Muscle of leg (tissue), 11 donors: ENCODE measurements around the gene TEX38. TPM values are rescaled to one million over a fixed set of nuclear protein-coding genes. Genes with fewer than 3 reads are reported as not detected.
A peak's percentile ranks its signal among the peaks of the same experiment; 100 is the strongest.

Experiments used
- DNase-seq: peaks from one replicate; pipeline ENCODE4 v3.0.0; 2013
- H3K27ac ChIP-seq: one replicate; pipeline ENCODE4 v1.5.1; 2013; ENCODE audit warnings: mild to moderate bottlenecking, low read length, control low read depth
- H3K27me3 ChIP-seq: one replicate; pipeline ENCODE4 v1.6.1; 2013; ENCODE audit warnings: low read length; ENCODE audit not compliant: control insufficient read depth, insufficient read depth
- H3K36me3 ChIP-seq: one replicate; pipeline ENCODE4 v1.6.1; 2013; ENCODE audit warnings: low read length; ENCODE audit not compliant: control insufficient read depth, insufficient read depth
- H3K4me1 ChIP-seq: one replicate; pipeline ENCODE4 v1.6.1; 2013; ENCODE audit warnings: low read length; ENCODE audit not compliant: control insufficient read depth, insufficient read depth
- H3K4me3 ChIP-seq: one replicate; pipeline ENCODE4 v1.5.1; 2013; ENCODE audit warnings: low read length, control low read depth
- H3K9me3 ChIP-seq: replicated peaks from 2 replicates; pipeline ENCODE4 v1.6.1; 2013; ENCODE audit warnings: low read depth, low read length; ENCODE audit not compliant: control insufficient read depth
- WGBS: methylation state at CpG from one replicate; pipeline ENCODE4 v1.1.5; 2013; ENCODE audit warnings: missing lambda C conversion rate; ENCODE audit not compliant: insufficient coverage; 5-methylcytosine and 5-hydroxymethylcytosine counted together
- polyA plus RNA-seq, 8 donors: library from polyadenylated mRNA; unstranded; fragments of 120-200 nt; gene quantifications; one replicate each; pipeline versions ENCODE4 v1.2.1 to v1.2.3, GENCODE V29; 2013; ENCODE audit warnings: inconsistent platforms in 1 of 8, low replicate concordance in 1 of 8; ENCODE audit not compliant: insufficient read length in 8 of 8, insufficient read depth in 1 of 8
- total RNA-seq: library from RNA; stranded (reverse); fragments of 120-200 nt; gene quantifications from one replicate; pipeline ENCODE4 v1.2.4, GENCODE V29; 2013

The TEX38 gene
- total and polyA plus RNA-seq, 9 donors: 0.16 to 0.41 (median 0.18) TPM; not detected in 6

DNA sequence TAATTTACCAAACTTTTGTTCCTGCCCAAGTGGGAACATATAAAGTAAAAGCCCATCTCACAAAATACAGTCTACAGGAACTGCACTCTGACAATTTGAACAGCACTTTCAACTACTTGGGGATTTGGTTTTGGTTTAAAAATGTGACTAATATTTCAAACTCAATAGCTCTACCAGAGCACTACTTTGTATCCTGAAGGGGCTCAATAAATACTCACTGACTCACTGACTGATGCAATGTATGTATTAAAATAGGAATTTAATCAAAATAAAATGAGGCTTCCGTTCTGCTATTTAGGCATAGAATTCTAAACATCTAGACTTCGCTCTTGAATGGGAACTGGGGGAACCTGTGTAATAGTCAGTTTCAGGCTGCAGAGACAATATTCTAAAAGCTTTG, 25.4 kb downstream of the TEX38 start:
- no peak for DNase-seq
- Histone ChIP-seq H3K27me3 (no peaks in the 10 kb centered on the region), H3K9me3 (no peaks in the 10 kb centered on the region), H3K27ac (no peak overlapping the region), H3K36me3 (peaks cover 20% of the 10 kb centered on the region), H3K4me3 (no peak overlapping the region), H3K4me1 (no peaks in the 10 kb centered on the region)
- no CpG with 5 or more reads among the region's 2 CpGs for WGBS

DNA sequence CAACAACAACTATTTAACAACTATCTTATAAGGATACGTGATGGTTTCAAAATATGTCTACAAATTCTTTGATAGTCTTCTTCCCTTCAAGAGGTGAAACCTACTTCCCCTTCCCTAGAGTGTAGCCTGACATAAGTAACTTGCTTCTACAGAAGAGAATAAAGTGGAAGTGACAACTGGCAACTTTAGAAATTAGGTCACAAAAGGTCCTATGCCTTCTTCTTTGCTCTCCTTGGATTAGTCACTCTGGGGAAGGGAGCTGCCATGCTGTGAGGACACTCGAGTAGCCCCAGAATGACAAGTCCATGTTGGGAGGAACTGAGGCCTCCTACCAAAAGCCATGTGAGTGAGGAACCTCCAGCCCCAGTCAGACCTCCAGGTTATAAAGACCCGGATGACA, 28.0 kb downstream of the TEX38 start:
- Histone ChIP-seq H3K27me3 (no peaks in the 10 kb centered on the region), H3K27ac (no peak overlapping the region), H3K4me1 (no peaks in the 10 kb centered on the region), H3K9me3 (no peaks in the 10 kb centered on the region), H3K4me3 (no peak overlapping the region), H3K36me3 (peaks cover 28% of the 10 kb centered on the region)
- WGBS: 0% methylated on average over 1 of the region's 3 CpGs
- DNase-seq: no peak

DNA sequence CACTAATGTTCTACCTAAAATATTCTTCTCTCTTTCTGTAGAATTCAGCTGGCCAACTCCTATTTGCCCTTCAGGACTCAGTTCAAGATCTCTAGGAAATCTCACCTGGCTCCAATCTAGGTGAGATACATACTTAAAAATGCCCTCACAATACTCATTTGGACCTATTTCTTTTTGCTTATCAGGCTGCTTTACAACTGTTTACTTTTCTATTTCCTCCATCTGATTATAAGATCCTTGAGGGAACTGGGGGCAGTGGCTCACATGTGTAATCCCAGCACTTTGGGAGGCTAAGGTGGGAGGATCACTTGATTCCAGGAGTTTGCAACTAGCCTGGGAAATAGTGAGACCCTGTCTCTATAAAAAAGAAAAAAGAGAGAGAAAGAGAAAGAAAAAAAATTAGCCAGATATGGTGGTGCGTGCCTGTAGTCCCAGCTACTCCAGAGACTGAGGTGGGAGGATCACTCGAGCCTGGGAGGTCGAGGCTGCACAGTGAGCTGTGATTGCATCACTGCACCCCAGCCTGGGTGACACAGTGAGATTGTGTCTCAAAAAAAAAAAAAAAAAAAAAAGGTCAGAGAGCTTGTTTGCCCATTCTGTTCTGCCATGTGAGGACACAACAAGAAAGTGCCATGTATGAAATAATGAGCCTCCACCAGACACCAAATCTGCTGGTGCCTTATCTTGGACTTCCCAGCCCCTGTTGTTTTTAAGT, 32.4 kb downstream of the TEX38 start:
- no peak overlapping the region for H3K4me3 ChIP-seq
- DNase-seq: no peak
- no peaks in the 10 kb centered on the region for H3K4me1 ChIP-seq
- H3K9me3 ChIP-seq: no peaks in the 10 kb centered on the region
- H3K27ac ChIP-seq: no peak overlapping the region
- no peaks in the 10 kb centered on the region for H3K27me3 ChIP-seq
- 94% methylated on average over 3 of the region's 3 CpGs for WGBS
- peaks cover 33% of the 10 kb centered on the region for H3K36me3 ChIP-seq

DNA sequence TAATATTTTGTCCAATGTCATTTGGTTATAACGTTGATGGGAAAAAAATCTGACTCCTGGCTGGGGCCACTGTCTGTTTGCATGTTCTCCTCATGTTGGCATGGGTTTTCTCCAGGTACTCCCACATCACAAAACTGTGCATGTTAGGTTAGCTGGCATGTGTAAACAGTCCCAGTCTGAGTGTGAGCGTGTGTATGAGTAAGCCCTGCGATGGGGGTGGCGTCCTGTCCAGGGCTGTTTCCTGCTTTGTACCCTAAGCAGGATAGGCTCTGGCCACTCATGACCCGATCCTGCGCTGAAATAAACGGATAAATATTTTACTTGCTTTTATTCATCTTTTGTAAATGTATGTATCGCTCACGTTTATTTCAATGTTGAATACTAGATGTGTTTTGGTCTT, 33.8 kb downstream of the TEX38 start:
- Histone ChIP-seq H3K27ac (no peak overlapping the region), H3K27me3 (no peaks in the 10 kb centered on the region), H3K36me3 (peaks cover 30% of the 10 kb centered on the region), H3K4me1 (no peaks in the 10 kb centered on the region), H3K9me3 (no peaks in the 10 kb centered on the region), H3K4me3 (no peak overlapping the region)
- DNase-seq: no peak
- 75% methylated on average over 3 of the region's 9 CpGs for WGBS

DNA sequence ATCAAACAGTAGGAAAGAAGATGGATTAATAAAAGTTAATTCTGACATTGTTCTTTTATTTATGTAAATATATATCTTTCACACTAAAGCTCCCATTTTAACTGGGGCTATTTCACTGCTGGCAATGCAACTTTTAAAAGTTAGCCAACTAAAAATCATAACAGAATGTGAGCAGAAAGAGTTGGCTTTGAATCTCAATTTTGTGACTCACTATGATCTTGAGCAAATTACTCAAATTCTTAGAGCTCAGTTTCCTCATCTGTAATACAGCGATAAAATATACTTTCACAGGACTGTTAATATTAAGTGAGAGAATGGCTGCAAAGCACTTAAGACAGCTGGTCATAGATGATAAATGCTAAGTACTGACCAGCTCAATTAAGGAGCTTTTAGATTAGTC, 36.5 kb downstream of the TEX38 start:
- H3K36me3 ChIP-seq: peaks cover 32% of the 10 kb centered on the region
- no peak overlapping the region for H3K4me3 ChIP-seq
- H3K4me1 ChIP-seq: no peaks in the 10 kb centered on the region
- H3K9me3 ChIP-seq: no peaks in the 10 kb centered on the region
- no CpG with 5 or more reads among the region's 1 CpG for WGBS
- no peak for DNase-seq
- H3K27ac ChIP-seq: no peak overlapping the region
- no peaks in the 10 kb centered on the region for H3K27me3 ChIP-seq

DNA sequence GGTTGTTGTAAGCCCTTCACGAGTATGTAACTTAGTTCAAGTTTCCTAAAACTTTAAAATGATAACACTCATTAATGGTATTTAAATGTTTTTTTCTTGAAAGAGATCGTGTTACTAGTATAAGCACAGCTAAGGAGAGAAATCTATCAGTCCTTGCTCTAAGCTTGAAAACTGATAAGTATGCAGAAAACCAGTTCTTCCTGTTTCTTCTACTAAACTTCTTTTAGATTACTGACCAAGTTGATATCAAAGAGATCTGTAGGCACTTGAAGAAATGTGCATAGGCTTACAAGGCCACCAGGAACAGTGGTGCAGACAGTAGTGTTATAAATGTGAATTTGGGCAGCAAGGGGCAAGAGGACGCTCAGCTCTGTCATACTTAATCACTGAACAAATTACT, 43.3 kb downstream of the TEX38 start:
- Histone ChIP-seq H3K27ac (no peak overlapping the region), H3K27me3 (no peaks in the 10 kb centered on the region), H3K36me3 (peaks cover 24% of the 10 kb centered on the region), H3K4me1 (peaks cover 16% of the 10 kb centered on the region), H3K9me3 (no peaks in the 10 kb centered on the region), H3K4me3 (no peak overlapping the region)
- DNase-seq: no peak
- WGBS: no CpG with 5 or more reads among the region's 3 CpGs

DNA sequence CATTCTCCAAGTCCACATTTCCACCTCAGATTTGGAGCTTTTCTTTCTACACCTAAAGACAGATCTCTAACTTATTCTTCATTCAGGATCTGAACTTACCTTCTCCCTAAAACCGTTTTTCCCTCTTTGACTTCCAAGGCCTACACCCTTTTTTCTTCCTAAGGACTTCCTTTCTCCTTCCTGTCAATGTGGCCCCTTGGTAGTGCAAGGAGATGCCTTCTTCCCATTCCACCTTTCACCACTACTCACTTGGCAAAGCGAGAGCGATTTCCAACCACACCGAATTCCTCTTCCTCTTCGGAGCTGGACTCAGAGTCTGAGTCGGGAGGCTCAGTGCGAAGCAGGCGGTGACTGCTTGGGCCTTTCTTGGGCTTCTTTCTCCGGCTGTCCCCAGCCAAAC, 46.0 kb downstream of the TEX38 start:
- H3K4me3 ChIP-seq: peak overlapping the region; percentile 66
- H3K36me3 ChIP-seq: peaks cover 21% of the 10 kb centered on the region
- 59% methylated on average over 8 of the region's 9 CpGs for WGBS
- no peaks in the 10 kb centered on the region for H3K27me3 ChIP-seq
- H3K4me1 ChIP-seq: peaks cover 16% of the 10 kb centered on the region
- DNase-seq: no peak
- H3K27ac ChIP-seq: no peak overlapping the region
- no peaks in the 10 kb centered on the region for H3K9me3 ChIP-seq

DNA sequence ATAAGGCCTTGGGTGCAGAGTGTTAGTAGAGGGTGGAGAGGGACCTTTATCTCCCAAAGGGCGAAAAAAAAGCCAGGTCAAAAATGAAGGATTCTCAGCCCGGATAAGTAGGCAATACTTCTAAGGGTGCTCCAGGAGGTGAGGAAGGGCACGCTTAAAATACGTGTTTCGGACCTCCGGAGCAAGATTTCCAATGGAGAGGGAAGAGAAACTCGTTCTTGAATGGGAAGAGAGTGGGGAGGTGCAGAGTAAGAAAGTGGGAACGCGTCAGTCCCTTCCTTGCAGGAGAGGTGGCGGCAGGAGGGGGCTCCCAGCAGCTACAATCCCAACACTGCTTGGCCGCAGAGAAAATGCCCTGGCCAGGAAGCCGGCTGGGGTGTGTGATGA, 46.7 kb downstream of the TEX38 start:
- Histone ChIP-seq H3K4me1 (peaks cover 16% of the 10 kb centered on the region), H3K27ac (peak overlapping the region; percentile 60), H3K27me3 (no peaks in the 10 kb centered on the region), H3K36me3 (peaks cover 16% of the 10 kb centered on the region), H3K4me3 (peak overlapping the region; percentile 66), H3K9me3 (no peaks in the 10 kb centered on the region)
- DNase-seq: peak; percentile 17
- WGBS: 6% methylated on average over 11 of the region's 12 CpGs

DNA sequence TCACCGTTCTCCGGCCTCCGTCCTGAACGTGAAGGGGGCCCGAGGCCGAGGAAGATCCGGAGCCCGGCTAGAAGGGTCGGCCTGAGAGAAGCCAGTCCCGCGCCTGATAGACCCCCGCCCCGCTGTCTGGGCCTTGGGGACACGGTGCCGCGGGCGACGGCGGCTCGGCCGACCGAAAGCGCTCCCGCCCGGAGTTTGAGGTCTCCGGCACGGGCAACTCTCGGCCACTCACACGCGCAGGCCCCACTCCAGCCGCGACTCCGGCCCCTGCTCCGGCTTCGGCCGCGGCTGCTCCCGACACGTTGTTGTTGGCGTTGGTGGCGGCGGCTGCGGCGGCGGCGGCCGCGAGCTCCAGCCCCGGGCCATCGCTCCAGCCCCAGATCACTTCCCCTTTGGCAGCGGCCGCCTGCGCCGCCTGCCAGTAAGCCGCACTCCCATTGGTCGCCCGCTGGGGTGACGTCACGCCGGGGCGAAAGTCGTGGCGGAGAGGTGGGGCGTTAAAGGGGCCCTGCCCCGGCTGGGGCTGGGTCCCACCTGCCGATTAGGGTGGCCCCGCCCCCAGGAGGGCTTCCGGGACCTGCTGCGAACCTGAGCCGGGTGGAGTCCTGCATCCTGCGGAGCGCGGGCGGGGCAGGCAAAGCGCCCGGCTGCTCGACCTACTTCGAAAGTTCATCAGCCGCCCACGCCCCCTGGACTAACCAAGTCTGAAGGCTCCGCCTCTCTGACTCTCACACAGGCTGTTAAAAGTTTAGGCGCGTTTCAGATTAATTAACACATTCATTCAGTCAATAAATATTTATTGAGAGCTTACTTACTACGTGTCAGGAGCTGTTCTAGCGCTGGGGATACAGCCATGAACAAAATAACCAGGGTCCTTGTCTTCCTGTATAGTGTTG, 47.3 kb downstream of the TEX38 start, which contains the start of gene EFCAB14:
Gene EFCAB14 (minus strand): TSS at position 388 of the 896 bp plus-strand sequence. CDS start 1,027 bp downstream, outside the sequence.
- H3K4me3 ChIP-seq: peak within 1 kb of the TSS; percentile 66
- H3K36me3 ChIP-seq: peaks cover 14% of the 10 kb centered on the region
- peak; percentile 96 for DNase-seq
- peaks cover 16% of the 10 kb centered on the region for H3K4me1 ChIP-seq
- H3K27me3 ChIP-seq: no peaks in the 10 kb centered on the region
- H3K27ac ChIP-seq: peak within 1 kb of the TSS; percentile 81
- under 1% methylated on average over 76 of the region's 85 CpGs for WGBS
- no peaks in the 10 kb centered on the region for H3K9me3 ChIP-seq

DNA sequence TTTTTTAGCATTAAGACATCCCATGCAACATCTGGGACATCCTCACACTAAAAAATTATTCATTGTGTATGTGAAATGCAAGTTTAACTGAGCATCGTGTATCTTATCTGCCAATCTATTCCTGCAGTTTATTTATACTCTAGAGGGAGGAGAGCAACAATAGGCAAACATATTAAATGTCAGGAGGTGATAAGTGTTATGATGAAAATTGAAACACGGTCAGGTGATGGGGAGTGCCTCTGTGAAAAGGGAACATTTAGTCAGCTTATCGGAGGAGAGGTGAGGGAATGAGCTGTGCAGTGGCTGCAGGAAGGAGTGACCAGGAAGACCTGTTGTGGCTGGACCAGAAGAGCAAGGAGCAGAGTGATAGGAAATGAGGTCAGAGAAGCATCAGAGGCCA, 48.0 kb downstream of the TEX38 start:
- H3K4me1 ChIP-seq: peaks cover 16% of the 10 kb centered on the region
- H3K9me3 ChIP-seq: no peaks in the 10 kb centered on the region
- 22% methylated on average over 2 of the region's 3 CpGs for WGBS
- H3K36me3 ChIP-seq: peaks cover 9% of the 10 kb centered on the region
- H3K4me3 ChIP-seq: peak overlapping the region; percentile 66
- H3K27ac ChIP-seq: peak overlapping the region; percentile 81
- H3K27me3 ChIP-seq: no peaks in the 10 kb centered on the region
- DNase-seq: no peak
